Activated CD8-positive, alpha-beta memory T cell treated with anti-CD3 and anti-CD28 coated beads, Interleukin-2, amount 50 U/mL, for 1 hour (primary cell): ENCODE data around the gene SH3BGR.

Source experiments
- DNase-seq: peaks from one replicate; pipeline ENCODE4 v3.0.0-alpha.2; 2020; ENCODE audit errors: extremely low read depth

SH3BGR gene

DNA sequence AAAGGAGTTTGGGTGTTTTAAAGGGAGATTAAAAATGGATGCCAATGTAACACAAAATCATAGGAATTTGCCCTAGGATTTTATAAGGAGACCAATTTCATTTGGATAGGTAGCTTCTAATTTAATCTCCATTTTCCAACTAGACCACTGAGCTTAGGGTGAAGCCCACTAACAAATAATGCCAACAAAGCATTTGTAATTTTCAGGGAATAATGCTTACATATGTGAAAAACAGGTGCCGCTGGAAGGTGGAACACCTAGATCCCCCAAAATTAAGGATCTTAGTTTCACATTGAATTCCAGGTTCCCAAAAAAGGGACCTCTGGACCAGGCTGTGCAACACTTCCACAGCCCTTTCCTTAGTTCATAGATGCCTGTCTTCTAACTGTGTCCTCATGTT lies 94.8 kb downstream of the SH3BGR start:
- no peak for DNase-seq

- DNase-seq, result no peak
Observed at GRCh38 chr21:39552856-39553255, 101.1 kb downstream of the SH3BGR start.

DNA sequence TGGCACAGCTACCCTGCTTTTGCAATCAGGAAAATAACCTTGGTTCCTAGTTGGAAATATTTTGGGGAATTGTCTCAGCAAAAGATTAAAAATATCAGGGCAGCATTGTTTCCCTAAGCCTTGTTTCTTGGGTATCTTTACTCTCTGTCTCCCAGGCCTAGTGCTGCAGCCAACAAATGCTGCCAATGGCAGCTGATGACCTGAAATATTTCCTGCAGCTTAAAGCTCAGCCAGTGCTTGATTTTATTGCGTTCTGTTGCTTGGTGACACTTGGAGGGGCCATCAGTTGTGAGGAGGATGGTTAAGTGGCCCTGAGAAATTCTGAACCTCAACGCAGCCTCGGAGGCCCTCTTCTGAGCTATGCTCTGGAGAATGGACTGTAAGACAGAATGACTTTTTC lies 101.6 kb downstream of the SH3BGR start:
- DNase-seq, result no peak

- no peak for DNase-seq
Observed at GRCh38 chr21:39555911-39556590, 104.3 kb downstream of the SH3BGR start.

DNA sequence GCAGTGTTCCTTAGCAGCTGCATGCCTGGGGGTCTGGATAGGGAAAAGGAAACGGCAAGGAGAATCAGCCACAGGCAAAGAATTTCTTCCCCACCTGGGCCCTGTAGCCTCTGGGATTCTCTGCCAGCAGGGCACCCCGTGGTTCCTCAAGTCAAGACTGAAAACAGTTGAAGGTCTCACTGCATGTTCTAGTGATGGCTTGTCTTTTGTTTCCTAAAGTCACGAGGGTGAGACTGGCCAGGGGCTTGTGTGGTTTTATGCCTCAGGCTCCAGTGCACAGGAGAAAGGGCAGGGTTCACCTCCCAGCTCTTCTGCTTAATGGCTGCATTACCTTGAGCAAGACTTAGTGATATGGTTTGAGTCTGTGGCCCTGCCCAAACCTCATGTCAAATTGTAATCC lies 107.7 kb downstream of the SH3BGR start:
- DNase-seq, result no peak

GRCh38 chr21:39561140-39561539 lies 109.4 kb downstream of the SH3BGR start:
- DNase-seq, result no peak

DNA sequence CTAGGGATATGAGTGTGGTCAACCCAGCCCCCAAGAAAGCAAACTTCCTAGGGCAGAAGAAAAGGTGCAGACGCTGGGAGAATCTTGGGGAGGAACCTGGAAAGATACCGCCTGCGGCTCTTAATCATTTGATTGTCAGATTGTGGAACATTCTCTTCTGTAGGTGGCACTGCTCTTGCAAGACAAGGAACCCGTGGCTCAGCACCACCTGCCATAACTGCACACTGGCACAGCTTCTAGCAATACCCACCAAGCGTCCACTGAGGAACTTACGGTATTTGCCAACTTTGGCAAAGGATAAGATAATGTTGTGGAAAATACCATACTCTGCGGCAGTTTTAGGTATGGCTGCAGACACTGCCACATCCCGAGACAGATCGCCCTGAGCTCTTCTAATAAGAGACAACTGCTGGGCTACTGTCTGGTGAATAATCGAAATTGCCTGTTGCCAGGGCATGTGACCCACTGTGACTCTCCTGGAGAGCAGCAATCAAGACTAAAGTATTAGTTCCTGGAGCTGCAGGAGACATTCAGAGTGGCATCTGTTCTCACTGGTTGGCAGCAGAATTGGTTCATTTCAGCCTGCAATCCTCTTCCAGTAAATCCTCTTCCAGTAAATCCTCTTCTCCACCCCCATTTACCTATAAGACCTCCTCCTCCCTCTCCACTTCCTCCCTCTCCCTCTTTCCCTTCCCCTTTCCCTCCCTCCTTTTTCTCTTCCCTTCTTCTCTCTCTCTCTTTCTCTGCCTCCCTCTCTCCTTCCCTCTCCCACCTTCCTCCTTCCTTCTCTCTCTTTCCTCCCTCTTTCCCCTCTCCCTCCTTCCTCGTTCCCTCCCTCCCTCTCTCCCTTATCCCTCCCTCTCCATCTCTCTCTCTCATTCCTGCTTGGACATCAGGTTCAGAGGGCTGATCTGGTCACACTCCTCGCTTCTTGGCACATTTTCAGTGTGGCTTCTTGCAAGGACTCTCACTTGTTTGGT lies 111.3 kb downstream of the SH3BGR start:
- no peak for DNase-seq

- DNase-seq, result no peak
Observed at GRCh38 chr21:39564200-39564599, 112.4 kb downstream of the SH3BGR start.
